Gastrocnemius medialis (tissue), 4 donors: Measurements from ENCODE around the gene PIPOX.

Experiments
- CTCF ChIP-seq, 5 experiments: fragments of 450-650 bp in 3 of 5; fragments of 200-600 bp in 2 of 5; sonication (generic) in 2 of 5; IDR thresholded peaks in 4 of 5; conservative IDR thresholded peaks in 1 of 5; 1 replicate in 4 of 5; 2 replicates in 1 of 5; pipeline ENCODE4 v1.5.1; 2016 to 2019; ENCODE audit warnings: antibody characterized with exemption in 5 of 5, mild to moderate bottlenecking in 3 of 5, moderate library complexity in 3 of 5
- POLR2A ChIP-seq, 2 donors: fragments of 450-650 bp; IDR thresholded peaks; one replicate each; pipeline ENCODE4 v1.6.1; 2017; ENCODE audit warnings: antibody characterized with exemption in 2 of 2, mild to moderate bottlenecking in 2 of 2, moderate library complexity in 2 of 2

- TF ChIP-seq CTCF (IDR thresholded peaks at IDR 0.05 in 4 of 5, conservative IDR thresholded peaks at IDR 0.05 in 1 of 5) (no peak), POLR2A (IDR thresholded peaks at IDR 0.05) (no peak)
These were observed 8.4 kb upstream of the PIPOX start for GRCh38 chr17:29034510-29034909.
